B cell (primary cell): Measurements from ENCODE around the gene PTPRT. TPM values are rescaled to one million over a fixed set of nuclear protein-coding genes. Genes with fewer than 3 reads are reported as not detected.

ENCODE experiments used
- ATAC-seq: fragments of 200-7000 bp; cut with Tn5 transposase; one replicate; pipeline ENCODE4 v1.10.0; 2021; ENCODE audit warnings: low read depth, mild to moderate bottlenecking, moderate number of reproducible peaks, moderate library complexity
- CTCF ChIA-PET: fragments of 350-600 bp; sonication (Branson Sonifier 250); formaldehyde crosslinking; loops from one replicate; lab custom pipeline; 2021; ENCODE audit warnings: antibody characterized with exemption, inconsistent platforms; lab: Charles Lee
- POLR2A ChIA-PET: fragments of 350-600 bp; sonication (Branson Sonifier 250); formaldehyde crosslinking; loops from one replicate; lab custom pipeline; 2021; ENCODE audit warnings: antibody characterized with exemption; lab: Charles Lee
- DNase-seq: peaks from one replicate; pipeline ENCODE4 v3.0.0; 2013
- H2AFZ ChIP-seq: 2 replicates; pipeline ENCODE4 v1.6.1; 2012; ENCODE audit warnings: mild to moderate bottlenecking, low read depth, low read length; ENCODE audit not compliant: insufficient read depth, poor library complexity, severe bottlenecking
- H3K27ac ChIP-seq, 2 donors: 1 replicate in 1 of 2; 2 replicates in 1 of 2; pipeline ENCODE4 v1.5.1; 2012 to 2013; ENCODE audit warnings: low read length in 2 of 2, mild to moderate bottlenecking in 2 of 2, moderate library complexity in 1 of 2
- H3K27me3 ChIP-seq, 4 experiments: fragments of 200-600 bp in 1 of 4; sonication (generic) in 1 of 4; replicated peaks in 1 of 4; 1 replicate in 2 of 4; 2 replicates in 2 of 4; pipeline versions ENCODE4 v1.6.1 to v1.7.0; 2013 to 2016; ENCODE audit warnings: low read length in 3 of 4, mild to moderate bottlenecking in 2 of 4, mixed read lengths in 1 of 4, moderate library complexity in 1 of 4; ENCODE audit not compliant: insufficient read depth in 4 of 4, control insufficient read depth in 3 of 4; ENCODE audit errors: control extremely low read depth in 1 of 4
- H3K36me3 ChIP-seq, 2 experiments: replicated peaks in 1 of 2; 1 replicate in 1 of 2; 2 replicates in 1 of 2; pipeline versions ENCODE4 v1.6.1 to v1.7.1; 2013; ENCODE audit warnings: low read length in 1 of 2; ENCODE audit not compliant: insufficient read depth in 2 of 2, control insufficient read depth in 1 of 2; ENCODE audit errors: control extremely low read depth in 1 of 2, extremely low read depth in 1 of 2
- H3K4me1 ChIP-seq, 2 donors: fragments of 200-600 bp in 1 of 2; sonication (generic) in 1 of 2; 1 replicate in 1 of 2; 2 replicates in 1 of 2; pipeline versions ENCODE4 v1.5.1 to v1.6.1; 2013 to 2017; ENCODE audit warnings: low read length in 2 of 2; ENCODE audit not compliant: control insufficient read depth in 2 of 2, insufficient read depth in 2 of 2
- H3K4me2 ChIP-seq: replicated peaks from 2 replicates; pipeline ENCODE3; 2012; ENCODE audit warnings: mild to moderate bottlenecking, low read depth, low read length; ENCODE audit not compliant: poor library complexity, severe bottlenecking
- H3K4me3 ChIP-seq, 5 experiments: fragments of 200-600 bp in 1 of 5; sonication (generic) in 1 of 5; 1 replicate in 3 of 5; 2 replicates in 2 of 5; pipeline versions ENCODE4 v1.5.1 to v1.7.0; 2011 to 2016; ENCODE audit warnings: low read length in 4 of 5, mild to moderate bottlenecking in 4 of 5, low read depth in 2 of 5, control low read depth in 1 of 5, moderate library complexity in 1 of 5; ENCODE audit not compliant: insufficient read depth in 1 of 5; ENCODE audit errors: control extremely low read depth in 1 of 5, extremely low read depth in 1 of 5
- H3K79me2 ChIP-seq: fragments of 200-600 bp; sonication (generic); one replicate; pipeline ENCODE4 v1.6.0; 2016; ENCODE audit warnings: low read length; ENCODE audit not compliant: control insufficient read depth, insufficient read depth
- H3K9ac ChIP-seq: fragments of 200-600 bp; sonication (generic); 2 replicates; pipeline ENCODE4 v1.6.1; 2017; ENCODE audit warnings: mild to moderate bottlenecking, low read length, moderate library complexity
- H3K9me3 ChIP-seq, 3 donors: one replicate each; pipeline versions ENCODE4 v1.6.1 to v1.7.1; 2013; ENCODE audit warnings: low read length in 2 of 3; ENCODE audit not compliant: control insufficient read depth in 2 of 3, insufficient read depth in 1 of 3; ENCODE audit errors: control extremely low read depth in 1 of 3
- H4K20me1 ChIP-seq: 2 replicates; pipeline ENCODE4 v1.6.0; 2012; ENCODE audit warnings: mild to moderate bottlenecking, low read length; ENCODE audit not compliant: insufficient read depth, control insufficient read depth, poor library complexity, severe bottlenecking
- H3K27ac Mint-ChIP-seq: one replicate; pipeline ENCODE4 v1.8.0; 2021; ENCODE audit warnings: mixed read lengths
- H3K27me3 Mint-ChIP-seq: one replicate; pipeline ENCODE4 v1.8.0; 2021; ENCODE audit warnings: mixed read lengths
- H3K4me1 Mint-ChIP-seq: one replicate; pipeline ENCODE4 v1.8.0; 2021; ENCODE audit warnings: mixed read lengths
- H3K4me3 Mint-ChIP-seq: one replicate; pipeline ENCODE4 v1.8.0; 2021; ENCODE audit warnings: mixed read lengths
- H3K9me3 Mint-ChIP-seq: one replicate; pipeline ENCODE4 v1.8.0; 2022; ENCODE audit warnings: mixed read lengths; ENCODE audit not compliant: insufficient read depth
- EZH2 ChIP-seq: IDR thresholded peaks from 2 replicates; pipeline ENCODE4 v1.6.1; 2012; ENCODE audit warnings: borderline replicate concordance, low read depth, mild to moderate bottlenecking, moderate library complexity, low read length; ENCODE audit not compliant: insufficient read depth, poor library complexity, severe bottlenecking
- WGBS: methylation state at CpG from one replicate; pipeline ENCODE4 v1.1.5; 2013; ENCODE audit warnings: missing lambda C conversion rate; ENCODE audit not compliant: insufficient coverage; 5-methylcytosine and 5-hydroxymethylcytosine counted together
- intact Hi-C: fragments of 100-400 bp; cut with micrococcal nuclease; formaldehyde crosslinking; loops from one replicate; pipeline ENCODE4 v1.10.0; 2022
- polyA plus RNA-seq: library from polyadenylated mRNA; depleted of rRNA; stranded (reverse); fragments of >200 nt; gene quantifications from 2 replicates; pipeline ENCODE4 v1.2.3, GENCODE V29; 2012
- total RNA-seq, 2 donors: library from RNA; stranded (reverse); fragments of 120-200 nt in 1 of 2; gene quantifications; 1 replicate in 1 of 2; 2 replicates in 1 of 2; pipeline versions ENCODE4 v1.2.3 to v1.2.4, GENCODE V29; 2013 to 2022
- TF ChIP-seq, protein P1 (sequence below): fragments of 200-600 bp; IDR thresholded peaks from one replicate; pipeline ENCODE4 v1.8.0; 2022; ENCODE audit warnings: antibody characterized with exemption, mild to moderate bottlenecking

PTPRT gene
- total and polyA plus RNA-seq, 2 donors (not counting 1 experiment from before 2014, with no cell fraction given): not detected

DNA sequence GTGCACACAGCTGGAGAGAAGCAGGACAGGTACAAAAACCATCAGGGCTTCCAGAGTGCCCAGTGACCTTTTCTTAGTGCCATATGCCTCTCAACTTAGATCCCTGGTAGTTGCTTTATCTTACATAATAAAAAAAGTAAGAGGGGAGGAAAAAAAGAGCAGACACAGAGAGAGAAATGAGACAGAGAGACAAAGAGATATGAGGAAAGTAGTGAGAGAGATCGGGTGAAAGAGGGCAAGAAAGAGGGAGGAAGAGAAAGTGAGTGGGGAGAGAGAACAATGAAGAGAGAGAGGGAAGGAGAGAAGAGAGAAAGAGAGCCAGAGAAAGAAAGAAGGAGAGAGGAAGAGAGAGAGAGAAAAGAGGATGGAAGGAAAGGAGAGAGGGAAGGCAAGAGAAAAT lies 131.6 kb downstream of the PTPRT start:
- H4K20me1 ChIP-seq: no peaks in the 10 kb centered on the region
- TF ChIP-seq EZH2: no peak
- TF ChIP-seq, protein P1, sequence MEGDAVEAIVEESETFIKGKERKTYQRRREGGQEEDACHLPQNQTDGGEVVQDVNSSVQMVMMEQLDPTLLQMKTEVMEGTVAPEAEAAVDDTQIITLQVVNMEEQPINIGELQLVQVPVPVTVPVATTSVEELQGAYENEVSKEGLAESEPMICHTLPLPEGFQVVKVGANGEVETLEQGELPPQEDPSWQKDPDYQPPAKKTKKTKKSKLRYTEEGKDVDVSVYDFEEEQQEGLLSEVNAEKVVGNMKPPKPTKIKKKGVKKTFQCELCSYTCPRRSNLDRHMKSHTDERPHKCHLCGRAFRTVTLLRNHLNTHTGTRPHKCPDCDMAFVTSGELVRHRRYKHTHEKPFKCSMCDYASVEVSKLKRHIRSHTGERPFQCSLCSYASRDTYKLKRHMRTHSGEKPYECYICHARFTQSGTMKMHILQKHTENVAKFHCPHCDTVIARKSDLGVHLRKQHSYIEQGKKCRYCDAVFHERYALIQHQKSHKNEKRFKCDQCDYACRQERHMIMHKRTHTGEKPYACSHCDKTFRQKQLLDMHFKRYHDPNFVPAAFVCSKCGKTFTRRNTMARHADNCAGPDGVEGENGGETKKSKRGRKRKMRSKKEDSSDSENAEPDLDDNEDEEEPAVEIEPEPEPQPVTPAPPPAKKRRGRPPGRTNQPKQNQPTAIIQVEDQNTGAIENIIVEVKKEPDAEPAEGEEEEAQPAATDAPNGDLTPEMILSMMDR: no peak
- Mint-ChIP-seq H3K4me3 (no peak overlapping the region), H3K27me3 (no peaks in the 10 kb centered on the region), H3K27ac (no peak overlapping the region), H3K9me3 (no peaks in the 10 kb centered on the region), H3K4me1 (no peaks in the 10 kb centered on the region)
- no peaks in the 10 kb centered on the region for H3K27me3 ChIP-seq
- WGBS: 88% methylated on average over 1 of the region's 1 CpG
- intact Hi-C loops: no loop called here
- DNase-seq (no peak), ATAC-seq (no peak)
- H3K9ac ChIP-seq: no peak overlapping the region
- no peak overlapping the region for H2AFZ ChIP-seq
- POLR2A ChIA-PET: no interaction called here
- CTCF ChIA-PET: no interaction called here
- H3K27ac ChIP-seq: no peak overlapping the region
- H3K4me3 ChIP-seq: no peak overlapping the region
- H3K9me3 ChIP-seq: no peaks in the 10 kb centered on the region
- no peaks in the 10 kb centered on the region for H3K36me3 ChIP-seq
- no peaks in the 10 kb centered on the region for H3K79me2 ChIP-seq
- H3K4me2 ChIP-seq: no peak overlapping the region
- H3K4me1 ChIP-seq: no peaks in the 10 kb centered on the region

DNA sequence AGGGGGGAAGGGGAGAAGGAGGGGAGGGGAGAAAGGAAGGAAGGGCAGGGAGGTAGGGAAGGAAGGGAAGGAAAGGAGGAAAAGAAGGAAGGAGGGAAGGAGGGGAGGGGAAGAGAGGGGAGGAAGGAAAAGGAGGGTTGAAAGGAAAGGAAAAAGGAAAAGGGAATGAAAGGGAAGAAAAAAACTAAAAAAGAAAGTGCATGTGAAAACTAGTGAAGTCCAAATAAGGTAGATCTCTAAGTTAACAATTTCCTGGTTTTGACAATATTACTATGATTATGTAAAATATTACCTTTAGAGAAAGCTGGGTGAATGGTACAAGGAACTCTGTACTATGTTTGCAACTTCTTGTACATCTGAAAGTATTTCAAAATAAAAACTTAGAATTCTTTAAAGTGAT lies 132.4 kb downstream of the PTPRT start:
- H3K27me3 Mint-ChIP-seq: no peaks in the 10 kb centered on the region
- H3K79me2 ChIP-seq: no peaks in the 10 kb centered on the region
- ATAC-seq (no peak), DNase-seq (no peak)
- TF ChIP-seq, protein P1: no peak
- no peak for TF ChIP-seq EZH2
- H3K9me3 Mint-ChIP-seq: no peaks in the 10 kb centered on the region
- no peaks in the 10 kb centered on the region for H3K4me1 Mint-ChIP-seq
- H3K9ac ChIP-seq: no peak overlapping the region
- H3K4me1 ChIP-seq: no peaks in the 10 kb centered on the region
- H3K27ac Mint-ChIP-seq: no peak overlapping the region
- no peaks in the 10 kb centered on the region for H3K36me3 ChIP-seq
- CTCF ChIA-PET: no interaction called here
- intact Hi-C loops: no loop called here
- H3K27me3 ChIP-seq: no peaks in the 10 kb centered on the region
- H3K9me3 ChIP-seq: no peaks in the 10 kb centered on the region
- no peak overlapping the region for H3K4me2 ChIP-seq
- no peak overlapping the region for H3K4me3 Mint-ChIP-seq
- no peak overlapping the region for H3K4me3 ChIP-seq
- no peak overlapping the region for H3K27ac ChIP-seq
- POLR2A ChIA-PET: no interaction called here
- H4K20me1 ChIP-seq: no peaks in the 10 kb centered on the region
- H2AFZ ChIP-seq: no peak overlapping the region
